Transverse colon (tissue), 3 donors: ENCODE measurements around the gene NFIA.

Experiments
- EP300 ChIP-seq: sonication (generic); formaldehyde crosslinking; IDR thresholded peaks from one replicate; pipeline ENCODE4 v1.6.1; 2017; ENCODE audit warnings: antibody characterized with exemption, low read depth
- TF ChIP-seq, protein P1 (sequence below), 5 experiments: fragments of 200-600 bp in 3 of 5; fragments of 450-650 bp in 2 of 5; sonication (generic) in 3 of 5; IDR thresholded peaks; 1 replicate in 2 of 5; 2 replicates in 3 of 5; pipeline ENCODE4 v1.5.1; 2016 to 2017; ENCODE audit warnings: antibody characterized with exemption in 5 of 5, inconsistent platforms in 3 of 5, mild to moderate bottlenecking in 2 of 5, moderate library complexity in 1 of 5

GRCh38 chr1:61506236-61506635, 423.9 kb downstream of the NFIA start:
- TF ChIP-seq, protein P1, sequence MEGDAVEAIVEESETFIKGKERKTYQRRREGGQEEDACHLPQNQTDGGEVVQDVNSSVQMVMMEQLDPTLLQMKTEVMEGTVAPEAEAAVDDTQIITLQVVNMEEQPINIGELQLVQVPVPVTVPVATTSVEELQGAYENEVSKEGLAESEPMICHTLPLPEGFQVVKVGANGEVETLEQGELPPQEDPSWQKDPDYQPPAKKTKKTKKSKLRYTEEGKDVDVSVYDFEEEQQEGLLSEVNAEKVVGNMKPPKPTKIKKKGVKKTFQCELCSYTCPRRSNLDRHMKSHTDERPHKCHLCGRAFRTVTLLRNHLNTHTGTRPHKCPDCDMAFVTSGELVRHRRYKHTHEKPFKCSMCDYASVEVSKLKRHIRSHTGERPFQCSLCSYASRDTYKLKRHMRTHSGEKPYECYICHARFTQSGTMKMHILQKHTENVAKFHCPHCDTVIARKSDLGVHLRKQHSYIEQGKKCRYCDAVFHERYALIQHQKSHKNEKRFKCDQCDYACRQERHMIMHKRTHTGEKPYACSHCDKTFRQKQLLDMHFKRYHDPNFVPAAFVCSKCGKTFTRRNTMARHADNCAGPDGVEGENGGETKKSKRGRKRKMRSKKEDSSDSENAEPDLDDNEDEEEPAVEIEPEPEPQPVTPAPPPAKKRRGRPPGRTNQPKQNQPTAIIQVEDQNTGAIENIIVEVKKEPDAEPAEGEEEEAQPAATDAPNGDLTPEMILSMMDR (IDR thresholded peaks at IDR 0.05) = no peak
- no peak for TF ChIP-seq EP300
